HuH-7 (cell line): ENCODE measurements around the gene ATP1A1.

ENCODE experiments used
- DNase-seq: peaks from one replicate; pipeline ENCODE4 v3.0.0; 2011; ENCODE audit warnings: low spot score

The ATP1A1 gene

DNA sequence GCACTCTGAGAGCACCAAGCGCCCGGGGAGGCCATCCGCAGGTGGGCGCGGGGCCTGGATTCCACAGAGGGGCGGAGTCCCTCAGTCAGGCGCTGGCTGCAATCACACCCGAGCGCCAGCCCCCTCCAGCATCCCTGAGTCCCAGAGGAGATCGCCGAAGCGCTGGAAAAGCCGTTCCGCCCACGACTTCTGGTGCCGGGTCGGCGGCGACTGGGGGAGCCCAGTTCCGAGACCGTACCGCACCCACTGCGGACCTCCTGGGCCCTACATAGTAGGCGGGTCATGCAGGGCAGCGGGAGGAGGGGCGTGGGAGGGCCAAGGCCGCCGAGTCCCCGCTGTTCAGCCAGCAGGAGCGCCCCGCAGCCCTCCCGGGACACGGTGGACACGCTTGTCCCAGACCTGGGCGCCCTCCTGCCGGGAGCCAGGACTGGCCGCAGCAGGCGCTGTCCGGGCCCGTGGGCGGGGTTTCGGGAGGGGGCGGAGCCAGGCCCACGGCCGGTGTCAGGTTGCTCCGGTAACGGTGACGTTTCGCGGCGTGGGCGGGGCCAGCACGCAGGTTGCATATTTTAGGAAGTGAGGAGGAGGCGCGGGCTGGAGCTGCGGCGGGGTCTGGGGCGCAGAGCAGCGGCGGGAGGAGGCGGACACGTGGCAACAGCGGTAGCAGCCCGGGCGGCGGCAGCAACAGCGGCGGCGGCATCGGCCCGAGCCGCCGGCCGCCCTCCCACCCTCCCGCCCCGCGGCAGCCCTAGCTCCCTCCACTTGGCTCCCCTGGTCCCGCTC lies at the start of gene ATP1A1:
Gene ATP1A1, plus strand, starts transcription at position 594 of the 780 bp plus-strand sequence. CDS start 268 bp downstream, outside the sequence.
- DNase-seq = peak; percentile 91

GRCh38 chr1:116323491-116323890 lies 49.6 kb upstream of the ATP1A1 start:
- no peak for DNase-seq

DNA sequence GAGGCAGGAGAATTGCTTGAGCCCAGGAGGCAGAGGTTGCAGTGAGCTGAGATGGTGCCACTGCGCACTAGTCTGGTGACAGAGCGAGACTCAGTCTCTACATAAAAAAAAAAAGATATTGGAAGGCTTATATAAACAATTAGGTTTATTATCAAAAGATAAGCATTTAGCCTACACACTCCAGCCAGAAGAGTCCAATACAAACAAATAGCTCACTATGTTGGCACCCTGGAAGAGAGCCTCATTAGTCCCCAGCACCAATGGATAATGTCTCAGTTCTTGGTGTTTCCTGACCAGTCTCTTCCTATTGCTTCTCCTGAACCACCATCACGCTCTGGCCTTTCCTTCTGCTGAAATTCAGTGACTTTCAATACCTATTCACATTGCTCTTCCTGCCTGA lies 48.6 kb upstream of the ATP1A1 start:
- no peak for DNase-seq

DNA sequence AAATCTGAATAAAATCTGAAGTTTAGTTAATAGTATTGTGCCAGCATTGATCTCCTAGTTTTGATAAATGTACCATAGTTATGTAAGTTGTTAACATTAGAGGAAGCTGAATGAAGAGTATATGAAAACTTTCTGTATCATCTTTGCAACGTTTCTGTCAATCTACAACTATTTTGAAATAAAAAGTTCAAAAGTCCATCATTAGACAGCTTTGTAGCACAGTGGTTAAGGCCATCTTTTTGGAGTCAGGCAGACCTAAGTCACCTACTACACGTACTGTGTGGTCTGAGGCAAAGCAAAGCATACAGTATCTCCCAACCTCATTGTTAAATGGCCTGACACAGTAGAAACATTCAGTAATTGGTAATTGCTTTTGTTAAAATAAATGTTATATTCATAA lies 47.9 kb upstream of the ATP1A1 start:
- no peak for DNase-seq

DNA sequence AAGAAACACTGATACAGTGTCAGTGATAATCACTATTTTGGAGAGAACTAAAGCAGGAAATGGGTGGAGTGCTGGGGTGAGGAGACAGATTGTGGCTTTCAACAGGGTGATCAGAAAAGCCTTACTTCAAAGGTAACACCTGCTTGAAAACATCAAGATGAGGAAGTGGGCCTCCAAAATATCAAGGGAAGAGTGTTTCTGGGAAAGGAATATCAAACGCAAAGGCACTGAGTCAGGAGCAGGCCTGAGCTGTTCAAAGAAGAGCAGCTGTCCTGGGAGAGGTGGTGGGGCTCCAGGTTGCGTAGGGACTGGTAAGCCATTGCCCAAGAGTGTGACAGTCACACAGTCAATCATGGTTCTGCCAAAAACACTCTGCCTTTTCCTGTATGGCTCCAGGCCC lies 47.1 kb upstream of the ATP1A1 start:
- DNase-seq = no peak

- DNase-seq = no peak
Measured at GRCh38 chr1:116326486-116326885, 46.6 kb upstream of the ATP1A1 start.

GRCh38 chr1:116328671-116329070 lies 44.4 kb upstream of the ATP1A1 start:
- DNase-seq = no peak

- DNase-seq = no peak
Measured at GRCh38 chr1:116329524-116330341, 43.3 kb upstream of the ATP1A1 start.

DNA sequence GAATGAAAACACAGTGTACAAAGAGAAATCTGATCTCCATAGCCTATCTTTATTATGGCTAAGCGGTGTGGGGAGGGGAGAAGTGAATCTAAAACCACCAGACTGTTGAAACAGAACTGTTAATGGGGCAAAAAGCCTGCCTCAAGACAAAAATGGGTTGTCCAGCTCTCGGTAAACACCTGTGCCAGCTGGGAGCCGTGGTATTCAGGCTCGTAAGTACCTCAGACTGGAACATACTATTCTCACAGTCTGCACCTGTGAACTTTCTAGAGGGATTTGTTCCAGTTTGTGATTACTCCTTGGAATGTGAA lies 42.7 kb upstream of the ATP1A1 start:
- no peak for DNase-seq

DNA sequence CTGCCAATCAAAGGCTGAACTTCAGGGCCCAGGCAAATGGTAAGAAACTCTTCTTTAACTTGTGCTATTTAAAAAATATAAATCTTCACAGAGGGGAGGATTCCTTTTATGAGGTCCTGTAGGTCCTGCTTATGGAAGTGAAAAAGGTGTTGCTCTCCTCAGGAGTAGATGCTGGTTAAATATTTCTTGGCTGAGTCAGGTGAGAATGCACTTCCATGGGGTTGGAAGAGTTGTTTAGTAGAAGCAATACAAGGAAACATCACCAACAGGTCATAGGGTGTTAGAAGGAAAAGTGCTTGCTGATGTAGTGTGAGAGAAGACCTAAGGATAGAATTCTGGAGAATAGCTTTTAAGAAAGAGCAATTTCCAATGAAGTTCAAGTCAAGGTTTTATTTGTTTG lies 42.2 kb upstream of the ATP1A1 start:
- DNase-seq = no peak

DNA sequence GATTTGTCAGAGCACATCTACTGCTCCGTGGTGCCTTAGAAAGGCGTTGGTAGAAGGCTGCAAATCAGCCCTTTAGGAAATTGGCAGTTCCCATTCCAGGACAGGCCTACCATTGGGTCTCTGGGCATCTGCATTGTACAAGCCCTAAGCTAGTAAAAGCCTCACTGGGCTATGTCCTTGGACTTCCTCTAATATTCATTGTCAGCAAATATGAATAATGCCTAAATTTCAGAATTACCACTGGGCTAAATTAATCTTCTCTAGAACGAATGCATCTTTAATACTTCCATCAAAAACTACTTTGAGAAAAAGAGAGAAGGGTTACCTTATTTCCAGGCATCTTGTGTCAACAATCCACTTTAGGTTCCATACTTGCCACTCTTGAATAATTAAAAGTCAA lies 41.5 kb upstream of the ATP1A1 start:
- no peak for DNase-seq

DNA sequence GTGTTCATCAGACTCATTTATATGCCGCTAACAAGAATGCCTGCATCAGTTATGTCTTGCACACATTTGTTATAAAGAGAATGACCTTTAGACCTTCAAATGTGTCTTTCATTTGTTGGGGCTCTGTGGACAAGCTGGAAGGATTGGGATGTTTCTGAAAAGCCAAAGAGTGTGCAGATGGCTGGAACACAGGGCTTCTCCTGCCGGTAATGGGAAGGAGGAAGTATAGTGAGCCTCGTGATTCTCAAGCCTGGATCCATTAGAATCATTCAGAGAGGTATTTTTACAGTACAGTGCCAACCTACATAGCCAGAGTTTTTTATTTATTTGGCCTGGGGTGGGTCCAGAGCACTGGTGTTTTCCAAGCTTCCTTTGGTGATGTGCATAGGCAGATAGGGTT lies 40.6 kb upstream of the ATP1A1 start:
- no peak for DNase-seq

DNA sequence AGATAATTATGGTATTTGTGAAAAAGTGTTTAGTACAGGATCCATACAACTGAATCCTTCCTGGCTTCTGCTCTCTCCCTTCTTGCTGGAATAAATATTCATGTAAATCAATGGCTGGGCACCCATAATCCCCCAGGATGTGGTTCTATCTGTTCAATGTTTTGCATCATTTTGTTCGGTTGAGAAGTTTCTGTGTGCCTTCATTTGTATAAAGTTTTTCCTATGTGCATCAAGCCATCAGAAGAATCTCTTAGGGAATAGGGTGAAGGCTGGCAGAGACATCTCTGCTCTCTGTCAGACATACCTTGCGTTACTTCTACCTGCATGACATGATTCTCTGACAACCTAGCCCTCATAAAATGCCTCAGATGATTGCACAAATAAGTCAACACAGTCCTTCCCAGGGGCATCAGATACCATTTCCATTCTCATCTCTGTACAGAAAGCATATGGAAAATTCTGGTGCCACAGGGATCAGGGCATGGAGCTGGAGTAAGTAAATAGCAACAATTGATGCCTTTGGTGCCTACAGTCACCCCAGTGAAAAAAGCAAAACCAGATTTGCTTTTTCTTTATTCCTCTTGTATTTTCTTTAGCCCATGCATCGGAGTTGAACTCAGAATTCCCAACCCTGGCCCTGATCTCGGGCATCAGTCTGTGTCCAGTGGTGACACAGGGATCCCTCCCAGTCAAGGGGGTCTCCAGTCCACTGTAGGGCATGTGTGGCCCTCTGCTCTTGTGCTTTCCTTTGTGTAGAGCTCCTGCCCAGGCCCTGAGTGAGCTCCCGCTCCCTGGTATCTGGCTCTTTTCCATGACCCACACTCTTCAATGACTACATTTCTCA lies 39.7 kb upstream of the ATP1A1 start:
- no peak for DNase-seq

DNA sequence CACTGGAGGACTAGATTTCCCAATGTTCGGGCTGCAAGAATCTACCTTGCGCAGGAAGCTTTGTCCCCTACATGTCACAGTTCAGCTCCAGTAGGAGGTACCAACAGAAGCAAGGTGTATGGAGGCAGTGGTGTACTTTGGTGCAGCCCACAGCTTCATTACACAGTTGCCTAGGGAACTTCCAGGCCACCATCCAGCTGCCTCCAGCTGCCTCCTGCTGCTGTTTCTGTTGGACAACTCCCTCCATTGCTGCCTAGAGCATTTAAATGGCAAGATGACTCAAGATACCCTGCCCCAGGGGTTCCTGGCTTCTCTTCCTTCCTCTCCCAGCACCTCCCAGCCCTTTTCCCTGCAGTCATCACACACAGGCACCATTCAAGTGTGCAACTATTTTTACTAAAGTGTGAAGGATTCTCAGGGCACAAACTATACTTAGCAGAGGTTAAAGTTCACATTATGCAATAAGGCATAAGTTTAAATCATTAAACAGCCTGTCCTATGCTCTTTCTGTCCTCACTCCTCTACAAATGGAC lies 39.0 kb upstream of the ATP1A1 start:
- DNase-seq = no peak

GRCh38 chr1:116334868-116335635 lies 38.0 kb upstream of the ATP1A1 start:
- no peak for DNase-seq

GRCh38 chr1:116335850-116336624 lies 37.0 kb upstream of the ATP1A1 start:
- no peak for DNase-seq

DNA sequence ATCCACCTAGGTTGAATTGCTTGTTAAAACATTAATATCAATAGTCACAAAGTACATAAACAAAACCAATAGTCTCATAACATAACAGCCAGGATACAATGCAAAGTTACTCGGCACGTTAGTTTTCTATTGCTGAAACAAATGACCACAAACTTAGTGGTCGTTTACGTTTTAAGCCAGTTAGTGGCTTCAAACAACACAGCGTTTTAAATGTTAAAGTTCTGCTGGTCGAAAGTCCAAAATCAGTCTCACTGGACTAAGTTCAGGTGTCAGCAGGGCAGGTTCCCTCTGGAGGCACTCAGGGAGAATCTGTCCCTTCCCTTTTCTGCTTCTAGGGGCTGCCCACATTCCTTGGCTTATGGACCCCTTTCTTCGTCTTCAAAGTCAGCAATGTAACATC lies 35.6 kb upstream of the ATP1A1 start:
- DNase-seq = no peak

- no peak for DNase-seq
Measured at GRCh38 chr1:116338400-116338799, 34.6 kb upstream of the ATP1A1 start.

- no peak for DNase-seq
Measured at GRCh38 chr1:116340506-116341231, 32.4 kb upstream of the ATP1A1 start.

DNA sequence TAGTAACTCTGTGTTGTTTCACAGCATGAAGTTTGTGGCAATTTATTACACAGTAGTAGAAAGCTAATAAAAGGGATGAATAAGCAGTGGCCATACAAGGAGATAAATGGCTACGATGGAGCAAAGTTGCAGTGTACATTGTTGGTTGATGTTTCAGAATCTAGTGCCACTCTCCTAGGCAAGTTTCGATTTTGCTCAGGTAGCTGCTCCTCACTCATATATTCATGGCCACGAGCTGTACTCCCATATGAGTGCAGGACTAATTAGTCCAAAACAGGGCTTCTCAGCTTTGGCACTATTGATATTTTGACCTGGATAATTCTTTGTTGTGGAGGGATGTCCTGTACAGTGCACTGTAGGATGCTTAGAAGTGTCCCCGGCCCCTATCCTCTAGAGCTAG lies 30.0 kb upstream of the ATP1A1 start:
- DNase-seq = no peak
